Measurements from ENCODE around the gene SSTR4.

Gene SSTR4

GRCh38 chr20:23069108-23069507 is 34.0 kb downstream of the SSTR4 start:
- H3K14ac ChIP-seq (ENCODE audit: low read length), result no peak overlapping the region
- H4K8ac ChIP-seq (ENCODE audit: low read depth, low read length), result no peak overlapping the region
- H2BK12ac ChIP-seq (ENCODE audit: low read length), result no peak overlapping the region
- H3K27ac ChIP-seq (ENCODE audit: low read depth, low read length), result no peak overlapping the region
- H2AK5ac ChIP-seq (ENCODE audit: low read length), result no peak overlapping the region
- H2AFZ ChIP-seq (ENCODE audit: insufficient read depth, low read length, poor library complexity), result no peak overlapping the region
- no CpG with 5 or more reads among the region's 2 CpGs for WGBS (ENCODE audit: extremely low coverage, insufficient coverage, insufficient read length)
- H2BK5ac ChIP-seq (ENCODE audit: low read depth, low read length, poor library complexity), result no peak overlapping the region
- H3K36me3 ChIP-seq (ENCODE audit: control insufficient read depth in 1 of 2, insufficient read depth in 2 of 2, low read length in 2 of 2), result no peaks in the 10 kb centered on the region
- H3K4me2 ChIP-seq (ENCODE audit: low read length), result no peak overlapping the region
- no peak overlapping the region for H3K4me3 ChIP-seq (ENCODE audit: low read depth, low read length)
- H3K9me3 ChIP-seq (ENCODE audit: insufficient read depth, low read depth, low read length), result no peaks in the 10 kb centered on the region
- no peak overlapping the region for H4K91ac ChIP-seq (ENCODE audit: low read depth, low read length)
- H3K27me3 ChIP-seq (ENCODE audit: insufficient read depth, low read length), result no peaks in the 10 kb centered on the region
- DNase-seq, result no peak
- H2BK120ac ChIP-seq (ENCODE audit: insufficient read depth, low read length, poor library complexity), result no peak overlapping the region
- no peak overlapping the region for H3K18ac ChIP-seq (ENCODE audit: low read length)
- peaks cover 0 to 2% of the 10 kb centered on the region in 2 experiments for H3K4me1 ChIP-seq (ENCODE audit: control insufficient read depth in 1 of 2, insufficient read depth in 2 of 2, low read length in 2 of 2)
- H3K79me1 ChIP-seq (ENCODE audit: low read length), result no peaks in the 10 kb centered on the region
- no peak overlapping the region for H3K23ac ChIP-seq (ENCODE audit: low read length)
- H4K12ac ChIP-seq (ENCODE audit: low read depth, low read length), result no peak overlapping the region
- no peaks in the 10 kb centered on the region for H3K79me2 ChIP-seq (ENCODE audit: control insufficient read depth, insufficient read depth, low read length, poor library complexity)
- no peak overlapping the region for H3K9ac ChIP-seq (ENCODE audit: low read length)
- H3K4ac ChIP-seq (ENCODE audit: low read depth, low read length), result no peak overlapping the region

DNA sequence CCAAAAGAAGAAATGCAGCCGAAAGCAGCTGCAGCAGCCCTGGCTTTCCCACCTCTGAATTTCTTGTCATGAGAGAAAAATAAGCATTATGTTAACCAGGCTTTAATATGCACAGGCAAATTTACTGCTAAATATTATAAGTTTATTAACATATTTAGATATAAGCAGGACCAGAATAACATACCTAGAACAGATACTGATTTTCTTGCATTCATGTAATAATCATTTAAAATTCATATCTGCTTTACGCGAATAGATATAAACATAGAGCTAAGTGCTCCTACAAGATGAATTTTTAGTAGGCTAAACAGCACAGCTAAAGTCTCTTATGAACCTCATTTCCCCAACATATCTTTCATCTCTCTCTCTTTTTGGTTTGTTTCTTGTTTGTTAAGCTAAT is 36.3 kb downstream of the SSTR4 start:
- no peak overlapping the region for H2AK5ac ChIP-seq (ENCODE audit: low read length)
- H3K23ac ChIP-seq (ENCODE audit: low read length), result no peak overlapping the region
- H2BK5ac ChIP-seq (ENCODE audit: low read depth, low read length, poor library complexity), result no peak overlapping the region
- no peak overlapping the region for H2AFZ ChIP-seq (ENCODE audit: insufficient read depth, low read length, poor library complexity)
- H3K79me2 ChIP-seq (ENCODE audit: control insufficient read depth, insufficient read depth, low read length, poor library complexity), result no peaks in the 10 kb centered on the region
- no peak overlapping the region for H3K18ac ChIP-seq (ENCODE audit: low read length)
- no peak overlapping the region for H2BK120ac ChIP-seq (ENCODE audit: insufficient read depth, low read length, poor library complexity)
- H3K36me3 ChIP-seq (ENCODE audit: control insufficient read depth in 1 of 2, insufficient read depth in 2 of 2, low read length in 2 of 2), result no peaks in the 10 kb centered on the region
- H3K79me1 ChIP-seq (ENCODE audit: low read length), result no peaks in the 10 kb centered on the region
- no peak overlapping the region for H3K14ac ChIP-seq (ENCODE audit: low read length)
- no peak overlapping the region for H3K9ac ChIP-seq (ENCODE audit: low read length)
- H3K9me3 ChIP-seq (ENCODE audit: insufficient read depth, low read depth, low read length), result no peaks in the 10 kb centered on the region
- no peak overlapping the region for H4K91ac ChIP-seq (ENCODE audit: low read depth, low read length)
- H3K4me1 ChIP-seq (ENCODE audit: control insufficient read depth in 1 of 2, insufficient read depth in 2 of 2, low read length in 2 of 2), result no peaks in the 10 kb centered on the region
- H3K4me2 ChIP-seq (ENCODE audit: low read length), result no peak overlapping the region
- no peak overlapping the region for H4K12ac ChIP-seq (ENCODE audit: low read depth, low read length)
- no peak overlapping the region for H4K8ac ChIP-seq (ENCODE audit: low read depth, low read length)
- WGBS (ENCODE audit: extremely low coverage, insufficient coverage, insufficient read length), result no CpG with 5 or more reads among the region's 3 CpGs
- no peak for DNase-seq
- H3K4me3 ChIP-seq (ENCODE audit: low read depth, low read length), result no peak overlapping the region
- no peak overlapping the region for H3K4ac ChIP-seq (ENCODE audit: low read depth, low read length)
- H2BK12ac ChIP-seq (ENCODE audit: low read length), result no peak overlapping the region
- H3K27ac ChIP-seq (ENCODE audit: low read depth, low read length), result no peak overlapping the region
- no peaks in the 10 kb centered on the region for H3K27me3 ChIP-seq (ENCODE audit: insufficient read depth, low read length)

DNA sequence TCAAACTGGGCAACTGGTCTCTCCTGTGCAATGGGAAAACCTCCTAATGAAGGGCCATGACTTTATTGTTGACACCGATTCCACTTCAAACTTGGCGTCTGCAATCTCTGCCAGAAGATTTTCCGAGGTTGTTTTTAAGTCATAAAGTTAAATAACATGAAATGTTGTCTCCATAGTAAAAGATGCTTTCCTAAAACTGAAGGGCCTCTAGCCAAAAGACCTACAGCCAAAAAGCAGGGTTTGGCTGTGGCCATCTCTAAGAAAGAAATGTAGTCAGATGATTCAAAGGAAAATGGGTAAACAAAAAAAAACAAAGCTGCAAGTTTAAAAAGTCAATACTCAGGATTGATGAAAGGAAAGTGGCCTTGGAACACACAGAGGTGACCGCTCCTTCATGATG is 36.9 kb downstream of the SSTR4 start:
- Histone ChIP-seq H3K9me3 (ENCODE audit: insufficient read depth, low read depth, low read length) (no peaks in the 10 kb centered on the region), H4K8ac (ENCODE audit: low read depth, low read length) (no peak overlapping the region), H3K79me1 (ENCODE audit: low read length) (no peaks in the 10 kb centered on the region), H4K91ac (ENCODE audit: low read depth, low read length) (no peak overlapping the region), H3K79me2 (ENCODE audit: control insufficient read depth, insufficient read depth, low read length, poor library complexity) (no peaks in the 10 kb centered on the region), H3K27ac (ENCODE audit: low read depth, low read length) (no peak overlapping the region), H2BK12ac (ENCODE audit: low read length) (no peak overlapping the region), H3K27me3 (ENCODE audit: insufficient read depth, low read length) (no peaks in the 10 kb centered on the region), H4K12ac (ENCODE audit: low read depth, low read length) (no peak overlapping the region), H2BK120ac (ENCODE audit: insufficient read depth, low read length, poor library complexity) (no peak overlapping the region), H3K4me1 (ENCODE audit: control insufficient read depth in 1 of 2, insufficient read depth in 2 of 2, low read length in 2 of 2) (no peaks in the 10 kb centered on the region), H2AK5ac (ENCODE audit: low read length) (no peak overlapping the region), H2BK5ac (ENCODE audit: low read depth, low read length, poor library complexity) (no peak overlapping the region), H3K9ac (ENCODE audit: low read length) (no peak overlapping the region), H3K14ac (ENCODE audit: low read length) (no peak overlapping the region), H2AFZ (ENCODE audit: insufficient read depth, low read length, poor library complexity) (no peak overlapping the region), H3K4ac (ENCODE audit: low read depth, low read length) (no peak overlapping the region), H3K36me3 (ENCODE audit: control insufficient read depth in 1 of 2, insufficient read depth in 2 of 2, low read length in 2 of 2) (no peaks in the 10 kb centered on the region), H3K4me2 (ENCODE audit: low read length) (no peak overlapping the region), H3K4me3 (ENCODE audit: low read depth, low read length) (no peak overlapping the region), H3K23ac (ENCODE audit: low read length) (no peak overlapping the region), H3K18ac (ENCODE audit: low read length) (no peak overlapping the region)
- DNase-seq, result no peak
- WGBS (ENCODE audit: extremely low coverage, insufficient coverage, insufficient read length), result no CpG with 5 or more reads among the region's 4 CpGs

DNA sequence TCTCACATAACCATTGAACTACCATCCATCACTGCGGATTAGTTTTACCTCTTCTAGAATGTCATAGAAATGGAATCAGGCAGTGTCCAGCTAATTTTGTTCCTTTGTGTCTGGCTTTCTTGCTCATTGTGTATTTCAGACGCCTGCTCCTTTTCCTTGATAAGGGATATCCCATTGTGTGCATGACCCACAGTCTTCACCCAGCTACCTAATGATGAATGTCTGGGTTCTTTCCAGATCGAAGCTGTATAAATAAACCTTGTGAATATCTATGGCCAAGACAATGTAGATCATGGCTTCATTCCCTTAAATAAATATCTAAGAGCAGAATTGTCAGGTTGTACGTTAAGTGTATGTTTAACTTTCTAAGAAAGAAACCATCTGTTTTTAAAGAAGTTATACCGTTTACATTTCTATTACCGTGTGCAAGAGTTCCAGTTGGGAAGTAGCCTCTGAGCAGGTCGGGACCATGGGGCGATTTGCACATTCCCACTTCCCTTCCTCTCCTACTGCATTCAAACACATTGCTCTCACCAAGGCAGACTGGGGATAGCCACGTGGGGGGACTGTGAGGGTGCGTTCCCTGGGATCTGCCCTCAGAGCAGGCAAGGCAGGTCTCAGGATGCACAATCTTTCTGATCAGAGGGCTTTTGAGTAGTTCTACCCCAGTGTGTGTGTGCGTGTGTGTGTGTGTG is 37.9 kb downstream of the SSTR4 start:
- H3K4me1 ChIP-seq (ENCODE audit: control insufficient read depth in 1 of 2, insufficient read depth in 2 of 2, low read length in 2 of 2), result no peaks in the 10 kb centered on the region
- peak overlapping the region; percentile 31 for H3K4me3 ChIP-seq (ENCODE audit: low read depth, low read length)
- H4K8ac ChIP-seq (ENCODE audit: low read depth, low read length), result no peak overlapping the region
- no peak overlapping the region for H2BK12ac ChIP-seq (ENCODE audit: low read length)
- no peak overlapping the region for H2AFZ ChIP-seq (ENCODE audit: insufficient read depth, low read length, poor library complexity)
- H3K79me1 ChIP-seq (ENCODE audit: low read length), result no peaks in the 10 kb centered on the region
- H3K9me3 ChIP-seq (ENCODE audit: insufficient read depth, low read depth, low read length), result no peaks in the 10 kb centered on the region
- no peak overlapping the region for H2BK5ac ChIP-seq (ENCODE audit: low read depth, low read length, poor library complexity)
- no peak overlapping the region for H2BK120ac ChIP-seq (ENCODE audit: insufficient read depth, low read length, poor library complexity)
- no peak overlapping the region for H3K27ac ChIP-seq (ENCODE audit: low read depth, low read length)
- no peak for DNase-seq
- H3K4ac ChIP-seq (ENCODE audit: low read depth, low read length), result no peak overlapping the region
- H3K14ac ChIP-seq (ENCODE audit: low read length), result no peak overlapping the region
- no peaks in the 10 kb centered on the region for H3K27me3 ChIP-seq (ENCODE audit: insufficient read depth, low read length)
- no peak overlapping the region for H4K12ac ChIP-seq (ENCODE audit: low read depth, low read length)
- H3K9ac ChIP-seq (ENCODE audit: low read length), result no peak overlapping the region
- no peak overlapping the region for H4K91ac ChIP-seq (ENCODE audit: low read depth, low read length)
- WGBS (ENCODE audit: extremely low coverage, insufficient coverage, insufficient read length), result no CpG with 5 or more reads among the region's 11 CpGs
- no peak overlapping the region for H3K18ac ChIP-seq (ENCODE audit: low read length)
- H2AK5ac ChIP-seq (ENCODE audit: low read length), result no peak overlapping the region
- no peak overlapping the region for H3K4me2 ChIP-seq (ENCODE audit: low read length)
- no peaks in the 10 kb centered on the region for H3K36me3 ChIP-seq (ENCODE audit: control insufficient read depth in 1 of 2, insufficient read depth in 2 of 2, low read length in 2 of 2)
- no peaks in the 10 kb centered on the region for H3K79me2 ChIP-seq (ENCODE audit: control insufficient read depth, insufficient read depth, low read length, poor library complexity)
- no peak overlapping the region for H3K23ac ChIP-seq (ENCODE audit: low read length)

Data from trophoblast cell (in vitro differentiated cells and primary cell).